HUES48 (cell line): ENCODE results near the gene NRXN2.
A peak's percentile ranks its signal among the peaks of the same experiment; 100 is the strongest.

Experiments used
- H3K27ac ChIP-seq: one replicate; pipeline ENCODE4 v1.7.0; 2013; ENCODE audit warnings: low read depth, low read length, inconsistent platforms
- H3K27me3 ChIP-seq: 2 replicates; pipeline ENCODE4 v1.6.1; 2013; ENCODE audit warnings: mild to moderate bottlenecking, low read length; ENCODE audit not compliant: control insufficient read depth, insufficient read depth
- H3K36me3 ChIP-seq: 2 replicates; pipeline ENCODE4 v1.6.1; 2013; ENCODE audit warnings: low read length; ENCODE audit not compliant: control insufficient read depth, insufficient read depth
- H3K4me1 ChIP-seq: 2 replicates; pipeline ENCODE4 v1.6.1; 2013; ENCODE audit warnings: mild to moderate bottlenecking, low read length; ENCODE audit not compliant: control insufficient read depth, insufficient read depth
- H3K4me3 ChIP-seq: 2 replicates; pipeline ENCODE4 v1.5.1; 2013; ENCODE audit warnings: mild to moderate bottlenecking, low read depth, low read length
- H3K9ac ChIP-seq: 2 replicates; pipeline ENCODE4 v1.6.1; 2013; ENCODE audit warnings: mild to moderate bottlenecking, low read depth, low read length, moderate library complexity
- H3K9me3 ChIP-seq: 2 replicates; pipeline ENCODE4 v1.6.1; 2013; ENCODE audit warnings: low read length; ENCODE audit not compliant: control insufficient read depth, insufficient read depth

Gene NRXN2

DNA sequence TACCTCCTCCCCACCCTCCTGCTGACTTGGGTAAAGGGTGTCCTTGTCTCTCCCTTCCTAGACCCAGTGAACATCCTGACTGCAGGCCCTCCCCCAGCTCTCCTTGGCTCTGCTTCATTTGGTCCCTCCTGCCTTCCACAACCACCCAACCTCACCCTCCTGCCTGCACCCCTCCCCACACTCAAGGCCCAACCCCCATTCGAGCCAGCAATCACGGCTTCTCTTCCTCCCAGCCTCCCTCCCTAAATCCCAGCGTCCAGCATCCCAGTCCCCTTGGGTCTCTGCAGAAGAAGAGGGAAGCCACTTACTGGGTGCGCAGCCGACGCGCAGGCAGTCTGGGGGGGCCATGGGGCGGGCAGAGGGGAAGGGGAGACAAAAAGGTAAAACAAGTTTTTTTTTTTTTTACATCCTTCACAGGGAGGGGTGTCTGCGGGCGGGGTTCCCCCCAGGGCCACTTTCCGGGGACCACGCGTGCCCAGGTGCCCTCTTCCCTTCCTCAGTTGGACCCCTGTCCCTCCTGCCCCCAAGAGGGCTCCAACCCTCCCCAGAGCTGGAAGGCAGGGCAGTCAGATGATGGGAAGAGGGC, 69.5 kb downstream of the NRXN2 start:
- Histone ChIP-seq H3K27me3 (no peaks in the 10 kb centered on the region; the same call in 1 of the 2 replicates), H3K4me1 (peaks cover 10% of the 10 kb centered on the region)

DNA sequence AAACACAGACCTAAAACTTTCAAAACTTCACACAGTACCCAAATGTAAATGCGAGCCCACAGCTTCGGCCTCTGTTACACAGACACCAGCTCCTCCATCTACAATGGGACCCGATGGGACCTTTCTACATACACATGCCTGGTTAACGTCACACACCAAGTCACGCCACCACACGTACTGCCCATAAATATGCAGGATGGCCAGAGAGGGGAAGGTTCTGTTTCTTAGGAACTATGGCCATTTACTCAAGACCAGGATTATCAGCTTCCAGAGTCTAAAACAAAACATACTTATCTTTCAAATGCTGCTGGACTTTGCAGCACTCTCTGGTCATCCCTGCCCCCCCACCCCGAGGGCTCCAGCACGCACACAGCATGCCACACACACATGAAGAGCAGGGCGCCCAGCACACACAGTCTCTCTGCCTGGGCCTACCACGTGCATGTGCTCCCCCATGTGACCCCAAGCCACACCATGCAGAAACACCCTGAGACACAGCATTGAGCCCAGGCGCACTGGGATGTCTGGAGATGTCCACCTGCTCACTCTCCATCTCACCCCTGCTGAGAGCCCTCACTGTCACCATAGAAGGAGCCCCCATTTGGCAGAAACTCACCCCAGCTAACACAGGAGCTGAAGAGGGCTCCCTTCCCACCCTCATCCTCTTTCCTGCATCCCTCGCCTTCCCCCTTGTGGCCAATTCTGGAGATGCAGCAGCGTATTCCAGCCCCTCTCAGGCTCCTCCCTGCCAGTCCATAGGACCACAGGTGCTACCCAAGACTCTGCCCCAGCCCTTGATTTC, 70.2 kb downstream of the NRXN2 start:
- Histone ChIP-seq H3K4me1 (peaks cover 10% of the 10 kb centered on the region), H3K4me3 (peak overlapping the region; percentile 23; the same call in 1 of the 2 replicates), H3K9ac (no peak overlapping the region), H3K36me3 (no peaks in the 10 kb centered on the region), H3K9me3 (no peaks in the 10 kb centered on the region), H3K27ac (no peak overlapping the region), H3K27me3 (peaks cover under 1% of the 10 kb centered on the region; the same call in 1 of the 2 replicates)

More for the DNA sequence above, 69.5 kb downstream of the NRXN2 start:
- Histone ChIP-seq H3K36me3 (no peaks in the 10 kb centered on the region), H3K4me3 (peak overlapping the region; percentile 23; the same call in 1 of the 2 replicates), H3K9me3 (no peaks in the 10 kb centered on the region), H3K9ac (no peak overlapping the region), H3K27ac (no peak overlapping the region)

DNA sequence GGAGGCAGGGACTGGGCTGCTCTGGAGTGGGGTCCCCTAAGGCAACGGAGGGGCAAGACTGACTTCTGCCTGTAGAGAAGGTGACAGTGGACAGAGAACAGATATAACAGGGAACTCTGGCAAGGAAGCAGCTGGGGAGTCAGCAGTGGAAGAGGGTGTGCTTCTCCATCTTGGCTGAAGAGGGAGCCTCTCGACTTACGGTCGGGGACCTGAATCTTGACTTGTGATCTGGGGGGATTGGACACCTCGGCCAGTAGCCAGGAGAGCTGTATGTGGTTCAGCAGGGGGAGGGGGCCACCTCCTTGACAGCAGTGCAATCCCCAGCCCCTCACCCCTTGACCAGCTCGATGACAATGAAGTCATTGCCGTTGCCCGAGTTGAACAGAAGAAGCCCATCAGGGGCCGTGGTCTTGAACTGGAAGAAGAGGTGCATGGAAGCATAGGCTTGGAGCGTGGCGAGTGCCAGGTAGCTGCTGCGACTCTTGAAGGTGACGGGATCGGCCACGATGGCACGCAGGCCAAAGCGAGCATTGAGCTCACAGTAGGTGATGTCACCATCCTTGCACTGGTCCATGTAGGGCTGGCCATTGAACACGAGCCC, 72.0 kb downstream of the NRXN2 start:
- Histone ChIP-seq H3K36me3 (no peaks in the 10 kb centered on the region), H3K27ac (no peak overlapping the region), H3K4me3 (no peak overlapping the region), H3K9me3 (no peaks in the 10 kb centered on the region), H3K4me1 (peaks cover 7% of the 10 kb centered on the region), H3K27me3 (peaks cover 11% of the 10 kb centered on the region; the same call in 1 of the 2 replicates), H3K9ac (no peak overlapping the region)

DNA sequence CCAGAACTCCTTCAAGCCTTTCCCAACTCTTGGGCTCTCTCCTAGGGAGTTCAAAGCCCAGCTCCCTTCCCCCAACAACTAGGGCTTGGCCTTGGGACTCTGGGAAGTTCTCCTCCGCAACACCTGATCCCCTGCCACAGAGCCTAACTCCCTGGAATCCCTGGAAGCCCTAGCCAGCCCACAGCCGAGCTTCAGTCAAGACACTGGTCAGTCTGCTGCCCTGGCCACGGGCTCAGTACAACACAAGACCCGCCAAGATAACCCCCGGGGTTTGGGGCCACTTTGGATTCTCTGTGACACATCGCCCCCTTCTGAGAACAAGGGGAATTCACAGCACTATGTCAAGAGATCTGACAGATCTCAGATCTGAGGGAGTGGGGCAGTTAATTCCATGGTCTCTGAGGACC, 73.7 kb downstream of the NRXN2 start:
- Histone ChIP-seq H3K27me3 (peaks cover 28% of the 10 kb centered on the region), H3K4me3 (peak overlapping the region; percentile 42; the same call in 1 of the 2 replicates), H3K4me1 (peaks cover 16% of the 10 kb centered on the region), H3K27ac (no peak overlapping the region), H3K9me3 (no peaks in the 10 kb centered on the region), H3K9ac (no peak overlapping the region), H3K36me3 (no peaks in the 10 kb centered on the region)

DNA sequence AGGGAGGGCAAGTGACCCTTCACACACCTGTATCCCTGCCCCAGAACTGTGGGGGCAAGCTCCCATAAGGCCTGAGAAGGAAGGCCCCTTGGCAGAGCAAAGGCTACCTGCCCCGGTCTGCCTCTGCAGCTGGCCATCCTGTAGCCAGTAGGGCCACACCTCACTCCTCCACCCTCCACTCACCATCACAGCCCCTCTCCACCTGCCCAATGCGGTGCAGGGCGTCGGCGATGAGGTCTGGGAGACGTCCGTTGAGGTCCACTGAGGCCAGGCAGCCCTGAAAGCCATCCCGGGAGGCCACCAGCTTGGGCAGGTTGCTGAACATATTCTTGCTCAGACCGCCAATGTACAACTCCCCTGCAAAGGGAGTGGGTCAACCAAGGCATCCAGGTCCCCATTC, 74.4 kb downstream of the NRXN2 start:
- Histone ChIP-seq H3K27me3 (peaks cover 36% of the 10 kb centered on the region), H3K9me3 (no peaks in the 10 kb centered on the region), H3K27ac (no peak overlapping the region), H3K4me1 (peaks cover 22% of the 10 kb centered on the region), H3K9ac (no peak overlapping the region), H3K4me3 (no peak overlapping the region), H3K36me3 (no peaks in the 10 kb centered on the region)

DNA sequence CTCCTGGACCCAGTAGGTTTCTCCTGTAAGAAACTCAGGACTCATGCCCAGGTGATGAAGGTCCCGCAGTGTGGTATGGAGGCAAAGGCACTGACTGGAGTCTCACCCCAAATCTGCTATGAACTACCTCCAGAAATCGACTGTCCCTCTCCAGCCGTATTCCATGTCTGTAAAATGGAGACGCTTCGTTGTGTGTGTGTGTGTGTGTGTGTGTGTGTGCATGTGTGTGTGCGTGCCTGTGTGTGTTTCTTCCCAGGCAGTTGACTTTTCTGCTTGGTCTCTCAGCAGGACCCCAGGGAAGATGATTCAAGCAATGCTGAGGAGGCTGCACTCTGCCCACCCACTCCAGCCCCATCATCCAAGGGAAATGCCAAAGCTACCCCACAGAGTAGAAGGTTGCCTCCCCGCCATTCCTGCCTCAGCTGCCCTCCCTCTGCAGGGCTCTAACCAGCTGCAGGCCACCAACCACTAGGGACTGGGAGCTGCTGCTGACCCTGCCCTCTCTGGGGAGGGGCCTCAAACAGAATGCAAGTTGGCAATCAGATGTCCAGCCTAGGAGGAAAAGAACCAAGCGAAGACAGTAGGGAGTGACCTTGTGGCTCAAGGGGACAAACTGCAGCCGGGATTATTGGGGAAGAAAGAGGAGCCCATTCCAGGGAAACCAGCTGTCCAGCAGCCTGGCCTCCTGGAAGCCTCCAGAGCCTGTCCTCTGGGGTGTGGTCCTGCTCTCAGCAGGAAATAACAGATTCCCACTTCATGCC, 75.8 kb downstream of the NRXN2 start:
- Histone ChIP-seq H3K9ac (no peak overlapping the region), H3K27me3 (peaks cover 45% of the 10 kb centered on the region), H3K4me1 (peaks cover 18% of the 10 kb centered on the region), H3K4me3 (no peak overlapping the region), H3K36me3 (no peaks in the 10 kb centered on the region), H3K27ac (no peak overlapping the region), H3K9me3 (no peaks in the 10 kb centered on the region)

DNA sequence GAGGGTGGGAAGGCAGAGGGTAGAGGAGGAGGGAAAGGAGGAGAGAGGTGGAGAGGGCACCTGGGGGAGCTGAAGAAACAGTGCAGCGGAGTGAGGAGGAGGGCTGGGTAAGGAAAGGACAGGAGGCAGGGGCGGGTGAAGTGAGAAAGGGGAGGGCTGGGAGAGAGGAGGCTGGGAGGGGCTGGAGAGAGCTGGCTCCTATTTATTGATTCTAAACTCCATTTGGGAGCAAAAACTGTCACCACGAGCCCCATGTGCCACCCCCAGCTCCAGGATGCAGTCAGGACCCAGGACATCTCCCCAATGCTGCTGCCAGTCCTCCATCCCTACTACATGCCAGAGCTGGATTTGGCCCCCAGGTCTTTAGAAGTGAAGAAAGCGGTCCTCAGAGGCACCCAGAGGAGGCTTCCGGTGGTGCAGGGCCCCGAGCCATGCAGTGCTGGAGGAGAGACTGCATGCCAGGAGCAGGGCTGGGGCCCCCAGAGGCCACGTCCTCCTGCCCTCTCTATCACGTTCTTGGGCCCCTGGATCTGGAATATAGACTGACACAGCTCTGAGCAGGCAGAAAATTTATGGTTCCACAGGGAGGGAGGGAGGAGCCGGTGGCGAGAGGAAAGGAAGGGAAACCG, 78.2 kb downstream of the NRXN2 start:
- Histone ChIP-seq H3K9ac (no peak overlapping the region), H3K4me1 (peaks cover 18% of the 10 kb centered on the region), H3K9me3 (no peaks in the 10 kb centered on the region), H3K27me3 (peaks cover 69% of the 10 kb centered on the region), H3K27ac (no peak overlapping the region), H3K36me3 (no peaks in the 10 kb centered on the region), H3K4me3 (peak overlapping the region; percentile 60)

DNA sequence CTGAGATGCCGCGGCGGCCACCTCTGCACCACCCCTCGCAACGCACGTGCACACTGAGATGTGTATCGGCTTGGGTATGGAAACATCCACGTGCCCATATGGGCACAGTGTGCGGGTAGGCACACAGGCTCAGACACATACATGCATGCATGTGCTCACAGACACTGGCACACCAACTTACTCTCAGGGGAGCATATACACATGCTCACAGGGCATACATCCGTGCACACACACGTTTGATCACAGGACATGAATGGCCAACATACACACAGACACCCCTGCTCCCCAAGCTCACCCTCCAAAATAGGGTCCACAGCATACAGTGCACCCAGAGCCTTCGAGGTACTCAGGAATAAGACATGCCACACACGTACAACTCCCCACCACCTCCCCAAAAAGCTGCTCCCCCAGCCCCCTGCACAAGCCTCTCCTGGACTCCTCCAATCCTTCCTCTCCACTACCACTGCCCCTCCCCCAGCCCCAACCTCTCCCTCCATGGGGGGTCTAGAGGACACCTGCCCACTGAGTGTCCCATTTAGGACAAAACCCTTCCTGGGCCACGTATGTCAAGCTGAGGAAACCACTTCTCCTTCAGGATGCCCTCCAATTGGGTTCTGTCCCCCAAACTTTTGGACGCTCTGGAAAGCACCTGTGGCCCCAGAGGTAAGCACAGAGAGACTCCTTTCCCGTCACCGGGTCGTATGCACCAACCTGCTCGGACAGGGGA, 78.9 kb downstream of the NRXN2 start:
- peak overlapping the region; percentile 60 for H3K4me3 ChIP-seq
- H3K36me3 ChIP-seq, result no peaks in the 10 kb centered on the region
- no peak overlapping the region for H3K9ac ChIP-seq
- H3K27me3 ChIP-seq, result peaks cover 76% of the 10 kb centered on the region
- peaks cover 16% of the 10 kb centered on the region for H3K4me1 ChIP-seq
- no peaks in the 10 kb centered on the region for H3K9me3 ChIP-seq
- no peak overlapping the region for H3K27ac ChIP-seq

GRCh38 chr11:64643256-64643881, 79.6 kb downstream of the NRXN2 start:
- Histone ChIP-seq H3K27ac (no peak overlapping the region), H3K4me1 (peaks cover 15% of the 10 kb centered on the region), H3K9me3 (no peaks in the 10 kb centered on the region), H3K36me3 (no peaks in the 10 kb centered on the region), H3K27me3 (peaks cover 83% of the 10 kb centered on the region), H3K4me3 (peak overlapping the region; percentile 61), H3K9ac (no peak overlapping the region)
